MM.1S (cell line): Measurements from ENCODE around the gene ADRA2A.

Experiments used
- DNase-seq: peaks from one replicate; pipeline ENCODE4 v3.0.0-alpha.2; 2015
- H2AFZ ChIP-seq: fragments of 300-600 bp; sonication (generic); 2 replicates; pipeline ENCODE4 v1.6.0; 2016; ENCODE audit warnings: antibody characterized with exemption, low read length
- H3F3A ChIP-seq: fragments of 300-600 bp; sonication (generic); 2 replicates; pipeline ENCODE4 v1.6.1; 2016; ENCODE audit warnings: mild to moderate bottlenecking, antibody characterized with exemption, low read length, moderate library complexity, mixed read lengths; ENCODE audit not compliant: insufficient read depth
- H3K27ac ChIP-seq: fragments of 300-600 bp; sonication (generic); 2 replicates; pipeline ENCODE4 v1.5.1; 2016; ENCODE audit warnings: mild to moderate bottlenecking, low read length
- H3K27me3 ChIP-seq: fragments of 300-600 bp; sonication (generic); replicated peaks from 2 replicates; pipeline ENCODE4 v1.6.0; 2016; ENCODE audit warnings: low read length; ENCODE audit not compliant: insufficient read depth
- H3K36me3 ChIP-seq: fragments of 300-600 bp; sonication (generic); replicated peaks from 2 replicates; pipeline ENCODE4 v1.6.1; 2016; ENCODE audit warnings: mild to moderate bottlenecking, low read length, mixed read lengths; ENCODE audit not compliant: insufficient read depth
- H3K4me1 ChIP-seq: fragments of 300-600 bp; sonication (generic); 2 replicates; pipeline ENCODE4 v1.6.1; 2016; ENCODE audit warnings: low read length, mixed read lengths
- H3K4me2 ChIP-seq: fragments of 300-600 bp; sonication (generic); 2 replicates; pipeline ENCODE4 v1.6.0; 2016; ENCODE audit warnings: low read depth, low read length
- H3K4me3 ChIP-seq: fragments of 300-600 bp; sonication (generic); 2 replicates; pipeline ENCODE4 v1.5.1; 2016; ENCODE audit warnings: low read length, mixed read lengths
- H3K79me2 ChIP-seq: fragments of 300-600 bp; sonication (generic); 2 replicates; pipeline ENCODE4 v1.6.1; 2016; ENCODE audit warnings: mixed run types, low read length, mixed read lengths
- H3K9ac ChIP-seq: fragments of 300-600 bp; sonication (generic); 2 replicates; pipeline ENCODE4 v1.6.1; 2016; ENCODE audit warnings: low read length, mixed read lengths
- H3K9me2 ChIP-seq: fragments of 300-600 bp; sonication (generic); replicated peaks from 2 replicates; pipeline ENCODE4 v1.6.1; 2016; ENCODE audit warnings: mild to moderate bottlenecking, low read length, mixed read lengths; ENCODE audit not compliant: insufficient read depth
- H3K9me3 ChIP-seq: fragments of 300-600 bp; sonication (generic); replicated peaks from 2 replicates; pipeline ENCODE4 v1.6.1; 2016; ENCODE audit warnings: mild to moderate bottlenecking, low read length, mixed read lengths; ENCODE audit not compliant: insufficient read depth
- H4K20me1 ChIP-seq: fragments of 300-600 bp; sonication (generic); 2 replicates; pipeline ENCODE4 v1.6.1; 2016; ENCODE audit warnings: mild to moderate bottlenecking, low read length, moderate library complexity, mixed read lengths; ENCODE audit not compliant: insufficient read depth
- CTCF ChIP-seq: fragments of 300-600 bp; sonication (generic); IDR thresholded peaks from 2 replicates; pipeline ENCODE4 v1.5.1; 2016; ENCODE audit warnings: antibody characterized with exemption, low read length, mixed read lengths
- EZH2 ChIP-seq: fragments of 300-600 bp; sonication (generic); optimal IDR thresholded peaks from 2 replicates; pipeline ENCODE3; 2017; ENCODE audit warnings: low read depth, mild to moderate bottlenecking, antibody characterized with exemption, low read length, mixed read lengths
- EZH2phosphoT487 ChIP-seq: fragments of 300-600 bp; sonication (generic); IDR thresholded peaks from 2 replicates; pipeline ENCODE4 v1.6.1; 2018; ENCODE audit warnings: antibody characterized with exemption, low read length

Gene ADRA2A

GRCh38 chr10:111087331-111087756 lies 10.5 kb downstream of the ADRA2A start:
- TF ChIP-seq EZH2phosphoT487 (no peak), EZH2 (no peak), CTCF (no peak)
- Histone ChIP-seq H3K4me2 (no peak overlapping the region), H4K20me1 (no peaks in the 10 kb centered on the region), H3K27ac (no peak overlapping the region), H3F3A (no peaks in the 10 kb centered on the region), H3K4me1 (no peaks in the 10 kb centered on the region), H3K27me3 (no peaks in the 10 kb centered on the region), H3K9ac (no peak overlapping the region), H2AFZ (no peak overlapping the region), H3K36me3 (no peaks in the 10 kb centered on the region), H3K4me3 (no peak overlapping the region), H3K79me2 (no peaks in the 10 kb centered on the region), H3K9me2 (no peaks in the 10 kb centered on the region), H3K9me3 (no peaks in the 10 kb centered on the region)
- DNase-seq: no peak

GRCh38 chr10:111087968-111088505 lies 11.2 kb downstream of the ADRA2A start:
- Histone ChIP-seq H2AFZ (no peak overlapping the region), H3K4me3 (no peak overlapping the region), H3K4me1 (no peaks in the 10 kb centered on the region), H3F3A (no peaks in the 10 kb centered on the region), H3K79me2 (no peaks in the 10 kb centered on the region), H3K9me3 (no peaks in the 10 kb centered on the region), H3K36me3 (no peaks in the 10 kb centered on the region), H3K9ac (no peak overlapping the region), H4K20me1 (no peaks in the 10 kb centered on the region), H3K4me2 (no peak overlapping the region), H3K27ac (no peak overlapping the region), H3K27me3 (no peaks in the 10 kb centered on the region), H3K9me2 (no peaks in the 10 kb centered on the region)
- no peak for TF ChIP-seq CTCF
- TF ChIP-seq EZH2: no peak
- TF ChIP-seq EZH2phosphoT487: no peak
- no peak for DNase-seq

GRCh38 chr10:111089293-111089692 lies 12.5 kb downstream of the ADRA2A start:
- H3K4me3 ChIP-seq: no peak overlapping the region
- H3K36me3 ChIP-seq: no peaks in the 10 kb centered on the region
- H4K20me1 ChIP-seq: no peaks in the 10 kb centered on the region
- H3K9ac ChIP-seq: no peak overlapping the region
- H3K79me2 ChIP-seq: no peaks in the 10 kb centered on the region
- H3F3A ChIP-seq: no peaks in the 10 kb centered on the region
- no peaks in the 10 kb centered on the region for H3K9me3 ChIP-seq
- no peaks in the 10 kb centered on the region for H3K4me1 ChIP-seq
- no peak overlapping the region for H2AFZ ChIP-seq
- H3K9me2 ChIP-seq: no peaks in the 10 kb centered on the region
- no peaks in the 10 kb centered on the region for H3K27me3 ChIP-seq
- no peak overlapping the region for H3K27ac ChIP-seq
- TF ChIP-seq EZH2 (no peak), EZH2phosphoT487 (no peak), CTCF (no peak)
- no peak for DNase-seq
- H3K4me2 ChIP-seq: no peak overlapping the region
